SK-N-SH (cell line): ENCODE data around the gene ALG3. TPM values are rescaled to one million over a fixed set of nuclear protein-coding genes. Genes with fewer than 3 reads are reported as not detected.

ENCODE experiments used
- CTCF ChIA-PET: fragments of 300-600, 350-600 bp; formaldehyde crosslinking; extraction: SDS; loops from one replicate; lab custom pipeline; 2021; lab: Yijun Ruan, JAX
- POLR2A ChIA-PET: fragments of 350-600 bp; sonication (Branson Sonifier 250); formaldehyde crosslinking; extraction: SDS; loops from one replicate; lab custom pipeline; 2020; ENCODE audit warnings: antibody characterized with exemption, inconsistent platforms; lab: Yijun Ruan, JAX
- DNase-seq: peaks from one replicate; pipeline ENCODE4 v3.0.0; 2012
- H2AFZ ChIP-seq: fragments of 200-600 bp; sonication (generic); 2 replicates; pipeline ENCODE4 v1.8.1; 2016; ENCODE audit warnings: antibody characterized with exemption, mild to moderate bottlenecking, low read depth
- H3F3A ChIP-seq: fragments of 200-600 bp; sonication (generic); replicated peaks from 2 replicates; pipeline ENCODE3; 2016; ENCODE audit warnings: antibody characterized with exemption, mild to moderate bottlenecking; ENCODE audit not compliant: insufficient read depth
- H3K27ac ChIP-seq, 2 experiments: fragments of 200-500 bp in 1 of 2; fragments of 200-600 bp in 1 of 2; sonication (Bioruptor generic) in 1 of 2; sonication (generic), shearing (Covaris generic) in 1 of 2; 2 replicates each; pipeline versions ENCODE4 v1.5.1 to v1.6.1; 2014 to 2016; ENCODE audit warnings: low read depth in 2 of 2, inconsistent platforms in 1 of 2, low read length in 1 of 2, mild to moderate bottlenecking in 1 of 2, mixed read lengths in 1 of 2
- H3K27me3 ChIP-seq: fragments of 200-600 bp; sonication (generic), shearing (Covaris generic); 2 replicates; pipeline ENCODE4 v1.6.1; 2016; ENCODE audit warnings: mixed run types; ENCODE audit not compliant: insufficient read depth
- H3K36me3 ChIP-seq, 2 experiments: fragments of 200-500 bp in 1 of 2; fragments of 200-600 bp in 1 of 2; sonication (Bioruptor generic) in 1 of 2; sonication (generic) in 1 of 2; replicated peaks in 1 of 2; 2 replicates each; pipeline versions ENCODE3 to v1.5.1; 2014 to 2016; ENCODE audit warnings: low read length in 1 of 2, mild to moderate bottlenecking in 1 of 2; ENCODE audit not compliant: insufficient read depth in 2 of 2, control insufficient read depth in 1 of 2
- H3K4me1 ChIP-seq, 2 experiments: fragments of 200-500 bp in 1 of 2; fragments of 200-600 bp in 1 of 2; sonication (Bioruptor generic) in 1 of 2; sonication (generic), shearing (Covaris generic) in 1 of 2; 2 replicates each; pipeline versions ENCODE4 v1.5.1 to v1.6.1; 2014 to 2016; ENCODE audit warnings: low read depth in 1 of 2, low read length in 1 of 2, mixed run types in 1 of 2; ENCODE audit not compliant: insufficient read depth in 2 of 2, control insufficient read depth in 1 of 2
- H3K4me2 ChIP-seq: fragments of 200-600 bp; sonication (generic), shearing (Covaris generic); 2 replicates; pipeline ENCODE4 v1.6.1; 2017; ENCODE audit warnings: mixed run types
- H3K4me3 ChIP-seq, 2 experiments: fragments of 200-500 bp in 1 of 2; fragments of 200-600 bp in 1 of 2; sonication (Bioruptor generic) in 1 of 2; sonication (generic), shearing (Covaris generic) in 1 of 2; 2 replicates each; pipeline versions ENCODE4 v1.5.1 to v1.8.1; 2014 to 2016; ENCODE audit warnings: low read depth in 2 of 2, inconsistent platforms in 1 of 2, low read length in 1 of 2, mild to moderate bottlenecking in 1 of 2, mixed read lengths in 1 of 2, moderate library complexity in 1 of 2
- H3K79me2 ChIP-seq: fragments of 200-600 bp; sonication (generic); 2 replicates; pipeline ENCODE4 v1.8.1; 2017; ENCODE audit warnings: mild to moderate bottlenecking; ENCODE audit not compliant: insufficient read depth
- H3K9ac ChIP-seq: fragments of 200-600 bp; sonication (generic); 2 replicates; pipeline ENCODE4 v1.6.1; 2017; ENCODE audit warnings: mixed run types
- H3K9me2 ChIP-seq: fragments of 200-600 bp; sonication (generic); 2 replicates; pipeline ENCODE4 v1.6.1; 2017; ENCODE audit warnings: mixed run types
- H3K9me3 ChIP-seq: fragments of 200-600 bp; sonication (generic); 2 replicates; pipeline ENCODE4 v1.6.1; 2017; ENCODE audit warnings: mixed run types, mild to moderate bottlenecking, moderate library complexity
- H4K20me1 ChIP-seq: fragments of 200-600 bp; sonication (generic); 2 replicates; pipeline ENCODE4 v1.6.1; 2017; ENCODE audit warnings: mild to moderate bottlenecking, mixed run types; ENCODE audit not compliant: insufficient read depth
- CHD2 ChIP-seq: fragments of 150-350 bp; IDR thresholded peaks from 2 replicates; pipeline ENCODE4 v1.6.1; 2018; ENCODE audit warnings: low read length; ENCODE audit not compliant: partially characterized antibody
- ELF1 ChIP-seq: IDR thresholded peaks from 2 replicates; pipeline ENCODE4 v1.4.0; 2012
- EP300 ChIP-seq, 2 experiments: IDR thresholded peaks; 2 replicates each; pipeline versions ENCODE4 v1.4.0 to v1.6.1; 2012; ENCODE audit warnings: borderline replicate concordance in 1 of 2, low read depth in 1 of 2, low read length in 1 of 2
- EZH2phosphoT487 ChIP-seq: fragments of 200-600 bp; sonication (generic); IDR thresholded peaks from 2 replicates; pipeline ENCODE4 v1.6.1; 2017; ENCODE audit warnings: low read depth, mixed run types, mild to moderate bottlenecking, antibody characterized with exemption, moderate library complexity, borderline replicate concordance
- FOSL2 ChIP-seq: IDR thresholded peaks from 2 replicates; pipeline ENCODE4 v1.4.0; 2012; ENCODE audit warnings: low read depth, mild to moderate bottlenecking, moderate library complexity, borderline replicate concordance
- GABPA ChIP-seq: IDR thresholded peaks from 2 replicates; pipeline ENCODE4 v1.4.0; 2012; ENCODE audit warnings: low read depth, mild to moderate bottlenecking
- GATA2 ChIP-seq: sonication (generic); formaldehyde crosslinking; IDR thresholded peaks from 2 replicates; pipeline ENCODE4 v1.5.0; 2020; ENCODE audit warnings: mild to moderate bottlenecking, missing genetic modification reagents
- MAX ChIP-seq: IDR thresholded peaks from 2 replicates; pipeline ENCODE4 v1.4.0; 2012; ENCODE audit warnings: low read depth
- NFIC ChIP-seq: IDR thresholded peaks from 2 replicates; pipeline ENCODE4 v1.4.0; 2012; ENCODE audit warnings: borderline replicate concordance
- NRF1 ChIP-seq: IDR thresholded peaks from 2 replicates; pipeline ENCODE4 v1.6.1; 2012; ENCODE audit warnings: low read depth, mild to moderate bottlenecking, low read length
- PBX3 ChIP-seq: IDR thresholded peaks from 2 replicates; pipeline ENCODE4; 2012
- RAD21 ChIP-seq: IDR thresholded peaks from 2 replicates; pipeline ENCODE4 v1.6.1; 2012; ENCODE audit warnings: mild to moderate bottlenecking, low read length
- RCOR1 ChIP-seq: fragments of 150-350 bp; IDR thresholded peaks from 2 replicates; pipeline ENCODE4 v1.6.1; 2017; ENCODE audit warnings: antibody characterized with exemption, low read length
- RFX5 ChIP-seq: IDR thresholded peaks from 2 replicates; pipeline ENCODE4 v1.6.1; 2012; ENCODE audit warnings: mild to moderate bottlenecking, improper control_type of control experiment, low read length
- SIN3A ChIP-seq: IDR thresholded peaks from 2 replicates; pipeline ENCODE4 v1.6.1; 2012; ENCODE audit warnings: low read depth, mild to moderate bottlenecking, low read length, moderate library complexity, borderline replicate concordance
- SMC3 ChIP-seq: IDR thresholded peaks from 2 replicates; pipeline ENCODE4 v1.6.1; 2012; ENCODE audit warnings: low read depth, low read length, improper control_type of control experiment
- TEAD4 ChIP-seq: IDR thresholded peaks from 2 replicates; pipeline ENCODE4 v1.4.0; 2012; ENCODE audit warnings: mild to moderate bottlenecking, borderline replicate concordance; ENCODE audit not compliant: insufficient read depth
- USF1 ChIP-seq: IDR thresholded peaks from 2 replicates; pipeline ENCODE4 v1.4.0; 2012; ENCODE audit warnings: low read depth, borderline replicate concordance
- WGBS: methylation state at CpG from one replicate; pipeline ENCODE4 v1.1.6; 2017; ENCODE audit warnings: low lambda C conversion rate; 5-methylcytosine and 5-hydroxymethylcytosine counted together
- polyA plus RNA-seq, 3 experiments: library from polyadenylated mRNA; depleted of rRNA; stranded (reverse); fragments of >200 nt; gene quantifications; 2 replicates each; pipeline ENCODE4 v1.2.3, GENCODE V29; 2012
- TF ChIP-seq, protein P1 (sequence below): fragments of 200-600 bp; sonication (generic); IDR thresholded peaks from 2 replicates; pipeline ENCODE4 v1.6.1; 2017; ENCODE audit warnings: antibody characterized with exemption, mild to moderate bottlenecking, moderate library complexity
- TF ChIP-seq, protein P2 (sequence below): IDR thresholded peaks from 2 replicates; pipeline ENCODE4 v1.4.0; 2012; ENCODE audit warnings: low read depth, borderline replicate concordance

Gene ALG3
- polyA plus RNA-seq, 1 of the 3 experiments (the other 2 are of a cell fraction) = 66.0 TPM

DNA sequence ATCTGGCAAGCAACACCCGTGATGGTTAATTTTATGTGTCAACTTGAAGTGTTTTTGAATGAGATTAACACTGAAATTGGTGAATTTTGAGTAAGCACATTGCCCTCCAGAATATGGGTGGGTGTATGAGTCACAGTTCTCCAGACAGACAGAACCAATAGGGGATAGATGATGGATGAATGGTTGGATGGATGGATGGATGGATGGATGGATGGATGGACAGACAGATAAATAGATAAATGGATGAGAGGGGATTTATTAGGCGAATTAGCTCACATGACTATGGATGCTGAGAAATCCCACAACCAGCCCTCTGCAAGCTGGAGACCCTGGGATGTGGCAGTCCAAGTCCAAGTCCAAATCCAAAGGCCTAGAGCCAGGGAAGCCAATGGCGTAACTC lies 24.8 kb downstream of the ALG3 start:
- no peaks in the 10 kb centered on the region for H3K36me3 ChIP-seq
- no peaks in the 10 kb centered on the region for H3F3A ChIP-seq
- no peaks in the 10 kb centered on the region for H4K20me1 ChIP-seq
- H3K9me2 ChIP-seq = no peaks in the 10 kb centered on the region
- WGBS = 56% methylated on average over 3 of the region's 3 CpGs
- CTCF ChIA-PET = interaction anchor here (1.3 kb wide), 1 partner anchor 26 kb away, joined by 3 read pairs; the partner anchor contains the start of gene EEF1AKMT4
- no peak overlapping the region for H3K4me3 ChIP-seq
- H3K4me1 ChIP-seq = peaks cover 0 to 3% of the 10 kb centered on the region in 2 experiments; a peak in 1 of 4 replicates
- POLR2A ChIA-PET = no interaction called here
- H3K4me2 ChIP-seq = no peak overlapping the region
- TF ChIP-seq ELF1 (no peak), USF1 (no peak), TEAD4 (no peak), MAX (no peak), PBX3 (no peak), CHD2 (no peak)
- TF ChIP-seq, protein P1, sequence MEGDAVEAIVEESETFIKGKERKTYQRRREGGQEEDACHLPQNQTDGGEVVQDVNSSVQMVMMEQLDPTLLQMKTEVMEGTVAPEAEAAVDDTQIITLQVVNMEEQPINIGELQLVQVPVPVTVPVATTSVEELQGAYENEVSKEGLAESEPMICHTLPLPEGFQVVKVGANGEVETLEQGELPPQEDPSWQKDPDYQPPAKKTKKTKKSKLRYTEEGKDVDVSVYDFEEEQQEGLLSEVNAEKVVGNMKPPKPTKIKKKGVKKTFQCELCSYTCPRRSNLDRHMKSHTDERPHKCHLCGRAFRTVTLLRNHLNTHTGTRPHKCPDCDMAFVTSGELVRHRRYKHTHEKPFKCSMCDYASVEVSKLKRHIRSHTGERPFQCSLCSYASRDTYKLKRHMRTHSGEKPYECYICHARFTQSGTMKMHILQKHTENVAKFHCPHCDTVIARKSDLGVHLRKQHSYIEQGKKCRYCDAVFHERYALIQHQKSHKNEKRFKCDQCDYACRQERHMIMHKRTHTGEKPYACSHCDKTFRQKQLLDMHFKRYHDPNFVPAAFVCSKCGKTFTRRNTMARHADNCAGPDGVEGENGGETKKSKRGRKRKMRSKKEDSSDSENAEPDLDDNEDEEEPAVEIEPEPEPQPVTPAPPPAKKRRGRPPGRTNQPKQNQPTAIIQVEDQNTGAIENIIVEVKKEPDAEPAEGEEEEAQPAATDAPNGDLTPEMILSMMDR = no peak
- no peak overlapping the region for H3K27ac ChIP-seq
- no peaks in the 10 kb centered on the region; the same call in 1 of the 2 replicates for H3K27me3 ChIP-seq
- no peaks in the 10 kb centered on the region for H3K79me2 ChIP-seq
- no peaks in the 10 kb centered on the region for H3K9me3 ChIP-seq
- no peak overlapping the region for H2AFZ ChIP-seq
- DNase-seq = no peak
- no peak overlapping the region for H3K9ac ChIP-seq

- H2AFZ ChIP-seq = no peak overlapping the region
- ChIA-PET POLR2A (no interaction called here), CTCF (no interaction called here)
- H3K36me3 ChIP-seq = no peaks in the 10 kb centered on the region
- no peaks in the 10 kb centered on the region for H3F3A ChIP-seq
- 55% methylated on average over 3 of the region's 3 CpGs for WGBS
- no peak overlapping the region for H3K27ac ChIP-seq
- no peaks in the 10 kb centered on the region for H3K9me3 ChIP-seq
- H3K27me3 ChIP-seq = no peaks in the 10 kb centered on the region; the same call in 1 of the 2 replicates
- H3K4me1 ChIP-seq = no peaks in the 10 kb centered on the region
- no peaks in the 10 kb centered on the region for H3K79me2 ChIP-seq
- no peaks in the 10 kb centered on the region for H3K9me2 ChIP-seq
- DNase-seq = no peak
- no peak overlapping the region for H3K4me3 ChIP-seq
- H3K9ac ChIP-seq = no peak overlapping the region
- no peak overlapping the region for H3K4me2 ChIP-seq
- no peaks in the 10 kb centered on the region for H4K20me1 ChIP-seq
- TF ChIP-seq SMC3 (no peak), GATA2 (CRISPR knock-in tag) (no peak), GABPA (no peak), SIN3A (no peak), NRF1 (no peak), EP300 (IDR thresholded peaks at IDR 0.05; ENCODE audit: borderline replicate concordance in 1 of 2, low read depth in 1 of 2, low read length in 1 of 2) (no peak), RCOR1 (no peak), CHD2 (no peak), PBX3 (no peak), RFX5 (no peak), EZH2phosphoT487 (no peak), ELF1 (no peak), RAD21 (no peak), FOSL2 (no peak), NFIC (no peak), USF1 (no peak), TEAD4 (no peak)
- TF ChIP-seq, protein P2, sequence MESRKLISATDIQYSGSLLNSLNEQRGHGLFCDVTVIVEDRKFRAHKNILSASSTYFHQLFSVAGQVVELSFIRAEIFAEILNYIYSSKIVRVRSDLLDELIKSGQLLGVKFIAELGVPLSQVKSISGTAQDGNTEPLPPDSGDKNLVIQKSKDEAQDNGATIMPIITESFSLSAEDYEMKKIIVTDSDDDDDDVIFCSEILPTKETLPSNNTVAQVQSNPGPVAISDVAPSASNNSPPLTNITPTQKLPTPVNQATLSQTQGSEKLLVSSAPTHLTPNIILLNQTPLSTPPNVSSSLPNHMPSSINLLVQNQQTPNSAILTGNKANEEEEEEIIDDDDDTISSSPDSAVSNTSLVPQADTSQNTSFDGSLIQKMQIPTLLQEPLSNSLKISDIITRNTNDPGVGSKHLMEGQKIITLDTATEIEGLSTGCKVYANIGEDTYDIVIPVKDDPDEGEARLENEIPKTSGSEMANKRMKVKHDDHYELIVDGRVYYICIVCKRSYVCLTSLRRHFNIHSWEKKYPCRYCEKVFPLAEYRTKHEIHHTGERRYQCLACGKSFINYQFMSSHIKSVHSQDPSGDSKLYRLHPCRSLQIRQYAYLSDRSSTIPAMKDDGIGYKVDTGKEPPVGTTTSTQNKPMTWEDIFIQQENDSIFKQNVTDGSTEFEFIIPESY = no peak
These were observed 26.2 kb downstream of the ALG3 start for GRCh38 chr3:184222521-184222920.
